AG04450 (cell line): ENCODE data around the gene OR4F17. TPM values are rescaled to one million over a fixed set of nuclear protein-coding genes. Genes with fewer than 3 reads are reported as not detected.
"Not testable (repeated sequence)": the region's sequence is repeated elsewhere in the genome, so short reads cannot be mapped to it uniquely, and the experiment has no call there.

ENCODE experiments used
- CTCF ChIA-PET: fragments of 300-600, 350-600 bp; formaldehyde crosslinking; extraction: SDS; loops from one replicate; lab custom pipeline; 2022; ENCODE audit warnings: antibody characterized with exemption, inconsistent platforms; lab: Charles Lee
- POLR2A ChIA-PET: fragments of 350-600 bp; formaldehyde crosslinking; extraction: SDS; loops from one replicate; lab custom pipeline; 2021; ENCODE audit warnings: antibody characterized with exemption, inconsistent platforms; lab: Yijun Ruan, JAX
- DNase-seq: peaks from one replicate; pipeline ENCODE4 v3.0.0-alpha.2; 2011; ENCODE audit warnings: low read depth, low spot score
- H3K27ac ChIP-seq: one replicate; pipeline ENCODE4 v1.5.1; 2012; ENCODE audit warnings: low read depth, low read length, control low read depth
- H3K27me3 ChIP-seq: one replicate; pipeline ENCODE4 v1.6.0; 2012; ENCODE audit warnings: low read length; ENCODE audit not compliant: control insufficient read depth, insufficient read depth
- H3K4me3 ChIP-seq: 2 replicates; pipeline ENCODE4 v1.5.1; 2011; ENCODE audit warnings: mild to moderate bottlenecking, low read depth, low read length, control low read depth
- H3K9me3 ChIP-seq: 2 replicates; pipeline ENCODE4 v1.5.1; 2012; ENCODE audit warnings: low read length; ENCODE audit not compliant: control insufficient read depth, insufficient read depth
- polyA minus RNA-seq: library from RNA; depleted of rRNA, polyadenylated mRNA; stranded (reverse); fragments of >200 nt; gene quantifications from 2 replicates; pipeline ENCODE4 v1.2.3, GENCODE V29; 2011; rRNA and poly(A)+ RNA removed
- polyA plus RNA-seq: library from polyadenylated mRNA; depleted of rRNA; stranded (reverse); fragments of >200 nt; gene quantifications from 2 replicates; pipeline ENCODE4 v1.2.3, GENCODE V29; 2011; rRNA removed

The OR4F17 gene, protein sequence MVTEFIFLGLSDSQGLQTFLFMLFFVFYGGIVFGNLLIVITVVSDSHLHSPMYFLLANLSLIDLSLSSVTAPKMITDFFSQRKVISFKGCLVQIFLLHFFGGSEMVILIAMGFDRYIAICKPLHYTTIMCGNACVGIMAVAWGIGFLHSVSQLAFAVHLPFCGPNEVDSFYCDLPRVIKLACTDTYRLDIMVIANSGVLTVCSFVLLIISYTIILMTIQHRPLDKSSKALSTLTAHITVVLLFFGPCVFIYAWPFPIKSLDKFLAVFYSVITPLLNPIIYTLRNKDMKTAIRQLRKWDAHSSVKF
- polyA plus RNA-seq (not detected in 2 replicates), polyA minus RNA-seq (not detected in 2 replicates)

DNA sequence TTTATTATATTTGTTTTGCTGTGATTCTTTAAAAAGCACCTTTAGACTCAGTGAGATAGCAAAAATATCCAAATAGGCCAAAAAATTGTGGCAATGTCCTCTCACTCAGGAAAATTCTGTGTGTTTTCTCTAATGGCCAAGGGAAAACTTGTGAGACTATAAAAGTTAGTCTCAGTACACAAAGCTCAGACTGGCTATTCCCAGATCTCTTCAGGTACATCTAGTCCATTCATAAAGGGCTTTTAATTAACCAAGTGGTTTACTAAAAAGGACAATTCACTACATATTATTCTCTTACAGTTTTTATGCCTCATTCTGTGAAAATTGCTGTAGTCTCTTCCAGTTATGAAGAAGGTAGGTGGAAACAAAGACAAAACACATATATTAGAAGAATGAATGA lies at the start of gene OR4F17:
TSS of gene OR4F17 (plus strand) at position 301 of the 400 bp plus-strand sequence. CDS start 3,575 bp downstream, outside the sequence.
- POLR2A ChIA-PET = not testable (repeated sequence)

DNA sequence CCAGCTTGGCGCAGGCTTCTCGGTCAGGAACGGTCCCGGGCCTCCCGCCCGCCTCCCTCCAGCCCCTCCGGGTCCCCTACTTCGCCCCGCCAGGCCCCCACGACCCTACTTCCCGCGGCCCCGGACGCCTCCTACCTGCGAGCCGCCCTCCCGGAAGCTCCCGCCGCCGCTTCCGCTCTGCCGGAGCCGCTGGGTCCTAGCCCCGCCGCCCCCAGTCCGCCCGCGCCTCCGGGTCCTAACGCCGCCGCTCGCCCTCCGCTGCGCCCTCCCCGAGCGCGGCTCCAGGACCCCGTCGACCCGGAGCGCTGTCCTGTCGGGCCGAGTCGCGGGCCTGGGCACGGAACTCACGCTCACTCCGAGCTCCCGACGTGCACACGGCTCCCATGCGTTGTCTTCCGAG lies 36.1 kb upstream of the OR4F17 start:
- CTCF ChIA-PET, H3K27me3 ChIP-seq: not testable (repeated sequence)

More for the DNA sequence above, at the start of gene OR4F17:
- H3K4me3 ChIP-seq, CTCF ChIA-PET, H3K27me3 ChIP-seq, H3K27ac ChIP-seq, H3K9me3 ChIP-seq, DNase-seq: not testable (repeated sequence)

DNA sequence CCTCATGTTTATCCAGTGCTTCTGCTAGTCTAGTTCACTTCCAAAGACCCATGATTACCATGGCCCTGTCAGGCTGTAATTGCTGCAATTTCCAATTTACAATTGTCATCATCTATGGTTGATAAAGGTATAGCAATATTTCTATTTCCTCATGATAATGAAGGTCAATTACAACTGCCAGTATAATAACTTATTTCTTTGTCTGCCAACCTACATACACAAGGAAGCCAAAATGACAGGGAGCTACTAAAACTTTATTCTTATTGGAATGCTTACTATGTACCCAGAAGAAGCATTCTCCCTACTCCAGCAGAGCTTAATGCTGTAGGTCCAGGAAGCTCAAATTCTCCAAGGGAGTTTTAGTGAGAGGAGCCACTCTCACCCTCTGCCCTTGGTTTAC lies 24.0 kb upstream of the OR4F17 start:
- POLR2A ChIA-PET, H3K27me3 ChIP-seq, CTCF ChIA-PET, H3K9me3 ChIP-seq, H3K4me3 ChIP-seq, H3K27ac ChIP-seq, DNase-seq: not testable (repeated sequence)

More for the DNA sequence above, 36.1 kb upstream of the OR4F17 start:
- DNase-seq, POLR2A ChIA-PET, H3K4me3 ChIP-seq, H3K9me3 ChIP-seq, H3K27ac ChIP-seq: not testable (repeated sequence)

DNA sequence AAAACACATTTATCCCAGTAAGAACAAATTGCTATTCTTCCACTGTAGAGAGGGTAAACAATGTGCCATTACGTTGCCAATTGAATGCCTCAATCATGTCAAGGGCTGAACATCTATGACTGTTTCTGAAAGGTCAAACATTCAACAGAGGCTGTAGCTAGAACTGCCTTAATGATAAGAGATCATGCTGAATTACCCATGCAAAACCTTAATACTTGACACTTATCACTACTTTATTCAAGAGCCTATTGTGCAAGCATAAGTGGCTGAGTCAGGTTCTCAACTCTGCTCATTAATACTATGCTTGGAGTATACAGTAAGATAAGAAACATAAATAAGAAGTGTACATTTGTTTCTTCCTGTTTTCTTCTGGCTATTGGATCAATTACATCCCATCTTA lies 23.3 kb upstream of the OR4F17 start:
- CTCF ChIA-PET, H3K9me3 ChIP-seq, H3K27ac ChIP-seq, H3K27me3 ChIP-seq, H3K4me3 ChIP-seq, POLR2A ChIA-PET, DNase-seq: not testable (repeated sequence)

DNA sequence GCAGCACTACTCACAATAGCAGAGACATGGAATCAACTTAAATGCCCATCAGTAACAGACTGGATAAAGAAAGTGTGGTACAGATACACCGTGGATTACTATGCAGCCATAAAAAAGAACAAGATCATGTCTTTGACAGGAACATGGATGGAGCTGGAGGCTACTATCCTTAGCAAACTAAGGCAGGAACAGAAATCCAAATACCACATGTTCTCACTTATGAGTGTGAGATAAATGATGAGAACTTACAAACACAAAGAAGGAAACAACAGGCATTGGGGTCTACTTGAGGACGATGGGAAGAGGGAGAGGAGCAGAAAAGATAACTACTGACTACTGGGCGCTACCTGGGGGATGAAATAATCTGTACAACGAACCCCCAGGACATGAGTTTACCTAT lies 16.2 kb upstream of the OR4F17 start:
- POLR2A ChIA-PET = not testable (repeated sequence)

DNA sequence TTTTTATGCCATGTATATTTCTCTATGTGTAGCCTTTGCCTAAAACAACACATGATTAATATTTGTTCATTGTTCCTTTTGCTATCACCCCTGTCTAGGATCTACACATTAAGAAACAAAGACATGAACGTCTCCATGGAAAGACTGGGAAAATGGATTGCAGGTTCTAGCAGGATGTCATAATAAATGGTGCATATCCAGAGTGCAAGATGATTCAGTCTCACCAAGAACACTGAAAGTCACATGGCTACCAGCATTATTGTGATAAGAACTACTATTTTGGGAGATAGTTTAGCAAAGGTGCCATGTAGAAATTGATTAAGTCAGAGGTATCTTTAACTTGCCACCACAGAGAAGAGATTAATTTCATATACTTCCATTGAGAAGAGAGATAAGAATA lies 12.1 kb upstream of the OR4F17 start:
- H3K27me3 ChIP-seq, POLR2A ChIA-PET, DNase-seq, H3K27ac ChIP-seq, H3K9me3 ChIP-seq, H3K4me3 ChIP-seq, CTCF ChIA-PET: not testable (repeated sequence)

More for the DNA sequence above, 16.2 kb upstream of the OR4F17 start:
- H3K27ac ChIP-seq, H3K4me3 ChIP-seq, DNase-seq, H3K27me3 ChIP-seq, CTCF ChIA-PET, H3K9me3 ChIP-seq: not testable (repeated sequence)

DNA sequence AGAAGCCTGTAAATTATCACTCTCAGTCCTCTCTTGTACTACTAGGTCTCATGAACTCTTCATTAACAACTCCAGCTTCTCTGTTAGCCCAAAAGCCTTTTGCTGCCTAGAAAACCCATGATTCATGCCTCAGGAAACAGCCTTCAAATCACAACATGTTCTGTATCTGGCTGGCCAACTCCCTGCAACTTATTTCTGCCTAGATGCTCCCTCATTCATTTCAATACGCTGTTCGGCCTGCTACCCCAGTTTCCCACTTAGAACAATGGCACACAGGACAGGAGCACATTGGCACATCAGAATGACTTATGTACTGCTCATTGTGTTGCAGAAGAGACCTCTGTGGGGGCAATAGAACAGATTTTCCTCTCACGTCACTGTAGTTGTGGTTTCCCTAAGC lies 9.3 kb upstream of the OR4F17 start:
- H3K9me3 ChIP-seq, H3K4me3 ChIP-seq, H3K27me3 ChIP-seq, CTCF ChIA-PET, H3K27ac ChIP-seq, DNase-seq, POLR2A ChIA-PET: not testable (repeated sequence)

DNA sequence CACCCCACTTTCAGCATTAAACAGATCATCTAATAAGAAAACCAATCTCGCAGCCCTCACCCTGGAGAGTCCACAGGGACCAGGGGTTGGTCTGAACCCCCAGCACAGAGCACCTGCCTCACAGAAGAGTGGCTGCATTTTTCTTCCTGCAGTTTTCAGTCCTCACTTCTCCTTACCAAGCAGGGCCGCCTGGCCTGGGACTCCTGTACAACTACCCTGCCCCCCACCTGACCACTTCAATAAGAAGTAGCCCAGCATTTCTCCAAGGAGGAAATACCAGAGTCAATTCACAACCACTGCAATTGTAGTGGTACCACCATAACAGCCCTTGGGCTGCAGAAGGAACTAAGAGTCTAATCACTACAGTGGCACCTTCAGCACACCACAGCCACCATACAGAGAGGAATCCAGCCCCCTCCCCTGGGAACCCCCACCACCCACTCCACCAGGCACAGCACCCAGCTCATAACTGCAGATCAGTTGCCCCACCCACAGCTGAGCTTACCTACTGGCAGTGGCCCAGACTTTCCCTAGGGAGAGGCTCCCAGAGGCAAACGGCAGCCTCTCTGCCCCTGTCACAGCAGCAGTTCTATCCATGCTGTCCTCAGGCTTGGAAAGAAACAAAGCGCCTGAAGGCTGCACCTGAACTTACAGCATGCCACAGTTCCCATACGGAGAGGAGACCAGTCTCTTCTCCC lies 13.7 kb downstream of the OR4F17 start:
- not testable (repeated sequence) for H3K27ac ChIP-seq

More for the DNA sequence above, 13.7 kb downstream of the OR4F17 start:
- POLR2A ChIA-PET, H3K9me3 ChIP-seq, DNase-seq, H3K27me3 ChIP-seq, H3K4me3 ChIP-seq, CTCF ChIA-PET: not testable (repeated sequence)

Other genes starting within 250 kb of the OR4F17 start
- 3.9 and 7.5 TPM in 2 replicates for gene PLPP2, start 184.3 kb downstream of the OR4F17 start, polyA plus RNA-seq
- gene MIER2, start 237.7 kb downstream of the OR4F17 start, polyA plus RNA-seq = 14.5 and 25.5 TPM in 2 replicates